Adrenal gland (tissue), 5 donors: ENCODE data around the gene PAQR6.

ENCODE experiments used
- CTCF ChIP-seq, 6 experiments: fragments of 450-650 bp in 4 of 6; fragments of 200-600 bp in 2 of 6; sonication (generic) in 1 of 6; IDR thresholded peaks; 1 replicate in 5 of 6; 2 replicates in 1 of 6; pipeline versions ENCODE4 v1.5.1 to v1.8.0; 2016 to 2021; ENCODE audit warnings: antibody characterized with exemption in 6 of 6, mild to moderate bottlenecking in 2 of 6, moderate library complexity in 1 of 6
- POLR2A ChIP-seq, 2 donors: fragments of 450-650 bp; IDR thresholded peaks; one replicate each; pipeline ENCODE4 v1.6.1; 2017; ENCODE audit warnings: antibody characterized with exemption in 2 of 2, mild to moderate bottlenecking in 2 of 2, moderate library complexity in 1 of 2
- donor health status: DM: no; HTN: no; CAD: no.

- TF ChIP-seq CTCF (IDR thresholded peaks at IDR 0.05), result no peak
- TF ChIP-seq POLR2A (IDR thresholded peaks at IDR 0.05), result no peak
These were observed 35.7 kb downstream of the PAQR6 start for GRCh38 chr1:156212130-156212529.
